SIG-M5 treated with dmso at 0.1 percent for 504 hours (cell line): ENCODE results near the gene KIAA0232.
"Not testable (repeated sequence)": the region's sequence is repeated elsewhere in the genome, so short reads cannot be mapped to it uniquely, and the experiment has no call there.

ENCODE experiments used
- DNase-seq: peaks from one replicate; lab custom pipeline; 2025; ENCODE audit not compliant: unreplicated experiment; lab: John Stamatoyannopoulos, UW

The KIAA0232 gene

DNA sequence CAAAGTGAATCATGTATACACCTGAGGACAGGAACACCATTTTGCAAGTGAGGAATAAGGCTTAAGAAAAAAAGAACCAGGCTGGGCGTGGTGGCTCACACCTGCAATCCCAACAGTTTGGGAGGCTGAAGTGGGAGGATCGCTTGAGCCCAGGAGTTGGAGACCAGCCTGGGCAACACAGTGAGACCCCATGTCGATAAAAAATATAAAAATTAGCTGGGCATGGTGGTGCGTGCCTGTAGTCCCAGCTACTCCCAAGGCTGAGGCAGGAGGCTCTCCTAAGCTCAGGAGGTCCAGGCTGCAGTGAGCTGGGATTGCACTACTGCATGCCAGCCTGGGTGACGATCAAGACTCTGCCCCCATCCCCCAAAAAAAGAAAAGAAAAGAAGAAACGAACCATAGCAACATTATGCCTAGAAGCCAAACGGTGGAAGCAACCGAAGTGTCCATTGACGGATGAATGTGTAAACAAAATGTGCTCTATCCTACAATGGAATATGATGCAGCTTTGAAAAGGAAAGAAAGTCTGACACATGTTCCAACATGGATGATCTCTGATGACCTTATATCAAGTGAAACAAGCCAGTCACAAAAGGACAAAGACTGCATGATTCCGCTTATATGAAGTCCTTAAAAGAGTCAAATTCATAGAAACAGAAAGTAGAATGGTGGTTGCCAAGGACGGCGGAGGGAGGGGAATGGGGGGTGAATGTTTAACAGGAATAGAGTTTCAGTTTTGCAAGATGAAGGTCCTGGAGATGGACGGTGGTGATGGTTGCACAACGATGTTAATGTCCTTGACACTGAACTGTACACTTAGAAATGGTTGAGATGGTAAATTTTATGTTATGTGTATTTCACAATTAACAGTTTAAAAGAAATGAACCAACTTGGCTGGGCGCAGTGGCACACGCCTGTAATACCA lies 8.6 kb upstream of the KIAA0232 start:
- no peak for DNase-seq

DNA sequence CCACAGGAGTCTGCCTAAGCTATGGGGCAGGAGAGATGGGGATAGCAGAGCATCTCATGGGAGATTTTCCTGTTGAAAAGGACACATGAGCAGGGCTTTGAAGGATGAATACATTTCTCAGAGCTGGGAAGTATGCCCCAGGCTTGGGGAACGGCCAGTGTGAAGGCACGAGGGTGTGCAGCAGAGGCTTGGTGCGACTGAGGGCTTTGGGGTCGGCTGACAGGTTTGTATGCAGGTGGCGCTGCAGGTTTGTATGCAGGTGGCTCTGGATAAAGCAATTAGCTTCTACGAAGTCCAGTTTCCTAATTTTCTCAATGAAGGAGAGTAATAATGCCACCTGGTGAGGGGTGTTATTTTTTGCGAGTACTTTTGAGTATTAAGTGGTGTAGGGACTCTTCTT lies 6.8 kb upstream of the KIAA0232 start:
- DNase-seq, result no peak

GRCh38 chr4:6776920-6777635 lies 5.4 kb upstream of the KIAA0232 start:
- DNase-seq, result peak; percentile 37

GRCh38 chr4:6777636-6778281 lies 4.8 kb upstream of the KIAA0232 start:
- DNase-seq, result peak; percentile 56

DNA sequence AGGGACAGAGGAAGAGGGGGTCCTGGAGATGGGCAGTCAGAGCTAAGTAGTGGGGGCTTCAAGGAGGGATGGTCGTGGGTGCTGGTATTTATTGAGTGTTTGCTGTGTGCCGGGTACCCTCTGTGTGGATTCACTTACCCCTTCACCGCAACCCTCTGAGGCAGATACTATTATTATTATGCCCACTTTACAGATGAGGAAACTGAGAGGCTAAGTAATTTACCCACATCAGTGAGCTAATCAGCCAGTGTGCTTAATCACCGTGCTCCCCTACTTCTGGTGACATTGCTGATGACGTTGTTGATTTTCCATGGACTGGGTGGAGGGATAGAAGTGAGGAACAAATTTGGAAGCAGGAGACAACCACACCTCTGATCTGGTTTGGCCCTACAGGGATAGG lies 4.1 kb upstream of the KIAA0232 start:
- no peak for DNase-seq

DNA sequence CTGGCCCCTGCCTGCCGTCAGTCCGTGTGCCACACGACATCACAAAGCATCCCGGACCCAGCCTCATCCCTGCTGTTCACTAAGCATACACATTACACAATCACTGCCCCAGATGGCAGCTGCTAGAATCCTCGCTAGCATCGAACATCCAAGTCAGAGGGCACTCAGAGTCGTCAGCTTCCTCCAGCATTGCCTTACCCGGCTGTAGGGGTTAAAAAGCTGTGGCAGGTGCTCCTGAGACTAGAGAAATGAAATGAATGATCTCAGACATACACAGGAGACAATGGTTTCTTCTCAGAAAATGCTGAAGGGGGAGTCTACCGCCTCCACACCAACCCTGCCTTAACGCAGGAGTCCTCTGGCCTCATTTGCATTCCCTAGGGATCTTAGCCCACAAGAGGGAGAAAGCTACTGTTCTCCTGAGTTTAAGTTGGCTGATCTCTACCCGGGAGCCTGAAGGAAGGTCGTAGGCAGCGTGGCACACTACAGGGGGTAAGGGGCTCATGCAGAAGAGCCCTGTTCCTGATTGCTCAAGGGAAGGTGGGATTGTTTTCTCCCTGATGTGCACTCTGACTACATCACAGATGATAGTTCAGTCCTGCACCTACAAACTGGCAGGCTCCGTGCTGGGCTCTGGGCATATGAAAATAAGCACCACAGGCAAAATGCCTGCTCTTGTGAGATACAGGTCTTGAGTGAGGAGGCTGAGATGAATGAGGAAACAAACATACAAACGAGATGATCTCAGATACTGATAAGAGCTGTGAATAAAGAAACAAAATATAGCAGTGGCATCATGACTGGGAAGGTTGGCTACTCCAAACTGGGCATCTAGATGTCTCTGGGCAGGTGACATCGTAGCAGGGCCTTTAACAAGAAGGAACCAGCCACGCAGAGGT lies 2.6 kb upstream of the KIAA0232 start:
- DNase-seq, result peak; percentile 69

DNA sequence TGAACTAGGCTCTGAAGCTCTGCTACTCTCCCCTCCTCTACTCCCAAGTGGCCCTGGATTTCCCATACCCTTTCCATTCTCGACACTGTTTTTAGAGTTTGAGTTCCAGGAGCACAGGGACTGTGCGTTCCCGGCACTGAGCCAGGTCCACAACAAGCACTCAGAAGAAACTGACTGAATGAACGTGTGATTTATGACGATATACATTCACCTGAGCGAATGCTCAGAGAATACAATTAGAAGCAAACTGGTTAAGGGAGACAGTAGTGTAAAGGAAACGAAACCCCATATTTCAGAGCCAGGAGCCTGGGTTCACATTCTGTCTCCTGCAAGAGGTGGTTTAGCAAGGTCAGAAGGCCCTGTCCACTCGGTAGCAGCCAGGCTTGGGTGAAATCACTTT lies 1.4 kb upstream of the KIAA0232 start:
- no peak for DNase-seq

DNA sequence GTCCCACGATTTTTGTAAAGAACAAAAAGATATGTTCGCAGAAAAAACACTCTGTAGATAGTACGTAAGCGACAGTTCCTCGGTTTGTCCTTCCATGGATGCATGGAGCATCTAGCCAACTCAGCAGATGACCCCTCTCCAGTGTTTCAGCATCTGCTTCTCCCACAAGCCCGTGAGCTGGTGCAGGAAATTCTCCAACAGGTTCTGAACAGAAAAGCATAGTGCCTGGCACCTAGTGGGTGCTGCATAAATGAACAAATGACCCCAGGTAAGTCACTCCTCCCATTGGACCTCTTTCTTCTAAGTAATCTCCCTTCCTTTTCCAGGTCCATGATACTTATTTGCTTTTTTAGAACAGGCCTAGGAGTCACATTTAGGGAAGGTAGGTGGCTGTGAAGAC lies 966 bp upstream of the KIAA0232 start:
- no peak for DNase-seq

DNA sequence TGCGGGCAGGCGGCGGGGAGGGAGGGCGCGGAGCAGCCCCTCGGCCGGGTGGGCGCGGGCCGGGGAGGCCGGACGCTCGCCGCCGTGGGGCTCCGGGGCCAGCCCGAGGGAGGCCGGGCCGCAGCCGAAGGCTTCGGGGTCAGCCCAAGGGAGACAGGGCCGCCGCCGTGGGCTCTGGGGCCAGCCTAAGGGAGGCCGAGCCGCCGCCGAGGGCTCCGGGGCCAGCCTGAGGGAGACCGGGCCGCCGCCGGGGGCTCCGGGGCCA lies 251 bp downstream of the KIAA0232 start:
- no peak for DNase-seq

GRCh38 chr4:6783111-6783981 lies 819 bp downstream of the KIAA0232 start:
- DNase-seq, result peak; percentile 83

DNA sequence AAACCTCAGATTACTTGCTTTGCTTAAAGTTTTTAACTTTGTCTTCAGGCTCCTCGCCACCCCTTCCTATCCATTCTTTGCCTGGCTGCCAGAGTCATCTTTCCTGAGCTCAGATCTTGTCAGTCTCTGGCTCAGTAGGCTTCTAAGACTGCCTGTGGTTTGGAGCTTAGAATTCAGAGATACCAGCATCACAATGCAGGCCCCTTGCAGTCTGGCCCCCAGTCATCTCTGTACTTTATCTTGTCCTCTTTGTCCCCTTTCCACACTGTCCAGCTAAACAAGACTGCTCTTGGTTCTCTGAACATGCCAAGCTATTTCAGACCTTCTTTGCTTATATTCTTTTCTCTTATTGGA lies 3.0 kb downstream of the KIAA0232 start:
- DNase-seq, result no peak

DNA sequence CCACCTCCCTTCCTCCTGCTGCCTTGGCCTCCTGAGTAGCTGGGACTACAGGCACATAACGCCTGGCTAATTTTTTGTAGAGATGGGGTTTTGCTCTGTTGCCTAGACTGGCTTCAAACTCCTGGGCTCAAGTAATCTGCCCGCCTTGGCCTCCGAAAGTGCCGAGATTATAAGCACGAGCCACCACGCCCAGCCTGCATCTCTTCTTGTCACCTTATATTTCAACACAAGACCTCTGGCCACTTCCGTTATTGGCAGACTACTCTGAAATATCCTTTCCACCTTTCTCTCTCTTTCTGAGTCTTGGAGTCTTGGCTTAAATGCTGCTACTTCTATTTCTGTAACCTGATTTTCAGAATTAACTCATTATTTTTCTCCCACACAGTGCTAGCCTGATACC lies 5.6 kb downstream of the KIAA0232 start:
- peak; percentile 10 for DNase-seq

GRCh38 chr4:6791245-6791644 lies 8.7 kb downstream of the KIAA0232 start:
- not testable (repeated sequence) for DNase-seq

DNA sequence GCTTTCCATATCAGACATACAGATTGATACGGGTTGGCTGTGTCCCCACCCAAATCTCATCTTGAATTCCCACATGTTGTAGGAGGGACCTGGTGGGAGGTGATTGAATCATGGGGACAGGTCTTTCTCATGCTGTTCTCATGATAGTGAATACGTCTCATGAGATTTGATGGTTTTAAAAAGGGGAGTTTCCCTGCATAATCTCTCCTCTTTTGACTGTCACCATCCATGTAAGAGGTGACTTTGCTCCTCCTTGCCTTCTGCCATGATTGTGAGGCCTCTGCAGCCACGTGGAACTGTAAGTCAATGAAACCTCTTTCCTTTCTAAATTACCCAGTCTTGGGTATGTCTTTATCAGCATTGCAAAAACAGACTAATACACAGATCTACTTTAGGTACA lies 9.3 kb downstream of the KIAA0232 start:
- DNase-seq, result not testable (repeated sequence)

GRCh38 chr4:6794189-6794588 lies 11.7 kb downstream of the KIAA0232 start:
- no peak for DNase-seq

- no peak for DNase-seq
Observed at GRCh38 chr4:6795821-6796220, 13.3 kb downstream of the KIAA0232 start.

DNA sequence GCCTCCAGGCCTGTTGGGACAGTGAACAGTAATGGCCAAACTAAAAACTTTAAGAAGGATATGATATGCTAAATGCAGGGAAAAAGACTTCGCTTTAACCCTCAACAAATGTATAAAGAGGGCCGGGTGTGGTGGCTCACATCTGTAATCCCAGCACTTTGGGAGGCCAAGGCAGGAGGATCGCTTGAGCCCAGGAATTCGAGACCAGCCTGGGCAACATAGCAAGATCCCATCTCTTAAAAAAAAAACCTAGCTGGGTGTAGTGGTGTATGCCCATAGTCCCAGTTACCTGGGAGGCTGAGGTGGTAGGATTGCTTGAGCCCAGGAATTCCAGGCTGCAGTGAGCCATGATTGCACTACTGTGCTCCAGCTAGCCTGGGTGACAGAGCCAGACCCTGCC lies 14.8 kb downstream of the KIAA0232 start:
- DNase-seq, result not testable (repeated sequence)

GRCh38 chr4:6799091-6799490 lies 16.6 kb downstream of the KIAA0232 start:
- no peak for DNase-seq

DNA sequence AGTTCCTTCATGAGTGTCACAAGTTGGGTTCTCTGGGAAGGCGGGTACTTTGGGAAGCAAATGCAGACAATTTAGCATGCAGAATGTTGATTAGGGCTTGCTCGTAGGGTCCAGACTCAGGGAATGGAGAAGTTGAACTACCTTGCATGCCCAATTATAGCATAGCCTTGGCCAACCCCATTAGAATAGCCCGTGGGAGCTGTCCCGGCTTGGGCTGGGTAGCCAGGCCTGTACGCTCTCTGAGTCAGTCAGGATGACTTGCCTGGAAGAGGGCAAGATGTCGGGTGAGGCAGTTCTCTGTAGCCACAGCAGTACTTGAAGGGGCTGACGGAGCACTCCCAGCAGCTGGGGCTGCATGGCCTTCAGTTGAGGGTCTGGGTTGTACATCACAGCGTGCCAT lies 19.5 kb downstream of the KIAA0232 start:
- DNase-seq, result no peak

DNA sequence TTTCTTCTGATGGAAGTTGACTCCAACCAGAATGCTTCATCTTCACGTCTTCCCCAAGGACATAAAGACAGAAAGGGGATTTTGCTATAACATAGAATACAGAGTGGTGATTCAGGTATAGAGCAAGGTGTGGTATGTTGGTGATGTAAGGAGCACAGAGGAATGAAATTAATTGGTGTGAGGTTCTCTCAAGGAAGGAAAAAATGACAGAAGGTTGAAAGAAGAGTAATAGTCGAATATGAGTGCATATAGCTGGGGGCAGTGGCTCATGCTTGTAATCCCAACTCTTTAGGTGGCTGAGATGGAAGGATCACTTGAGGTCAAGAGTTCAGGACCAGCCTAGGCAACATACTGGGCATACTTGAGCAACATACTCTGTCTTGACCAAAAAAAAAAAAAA lies 20.1 kb downstream of the KIAA0232 start:
- DNase-seq, result no peak
